ENCODE data around the gene YPEL1.
"Not testable (repeated sequence)": the region's sequence is repeated elsewhere in the genome, so short reads cannot be mapped to it uniquely, and the experiment has no call there.

Gene YPEL1

GRCh38 chr22:21755851-21756284 lies 20.3 kb upstream of the YPEL1 start:
- no peak for TF ChIP-seq CTCF (IDR thresholded peaks at IDR 0.05)

GRCh38 chr22:21754523-21754922 lies 18.9 kb upstream of the YPEL1 start:
- Histone ChIP-seq H3K9ac (no peak overlapping the region), H3K4me3 (ENCODE audit: low read depth, low read length) (no peak overlapping the region), H3K36me3 (ENCODE audit: control insufficient read depth, insufficient read depth, low read length) (no peaks in the 10 kb centered on the region), H3K4me2 (ENCODE audit: low read length) (no peak overlapping the region), H3K4me1 (no peaks in the 10 kb centered on the region), H3K27ac (no peak overlapping the region), H3K9me3 (ENCODE audit: control insufficient read depth, low read length) (no peaks in the 10 kb centered on the region), H3K79me2 (no peaks in the 10 kb centered on the region), H3K27me3 (ENCODE audit: control insufficient read depth, insufficient read depth, low read length) (no peaks in the 10 kb centered on the region), H2AFZ (no peak overlapping the region)
- TF ChIP-seq CTCF (IDR thresholded peaks at IDR 0.05) = no peak

More at GRCh38 chr22:21755851-21756284, 20.3 kb upstream of the YPEL1 start:
- no peak overlapping the region for H3K4me3 ChIP-seq (ENCODE audit: low read depth, low read length)
- no peaks in the 10 kb centered on the region for H3K9me3 ChIP-seq (ENCODE audit: control insufficient read depth, low read length)
- no peak overlapping the region for H3K27ac ChIP-seq
- H3K27me3 ChIP-seq (ENCODE audit: control insufficient read depth, insufficient read depth, low read length) = no peaks in the 10 kb centered on the region
- no peak overlapping the region for H3K9ac ChIP-seq
- no peaks in the 10 kb centered on the region for H3K4me1 ChIP-seq
- no peaks in the 10 kb centered on the region for H3K36me3 ChIP-seq (ENCODE audit: control insufficient read depth, insufficient read depth, low read length)
- H3K4me2 ChIP-seq (ENCODE audit: low read length) = no peak overlapping the region
- H3K79me2 ChIP-seq = no peaks in the 10 kb centered on the region
- no peak overlapping the region for H2AFZ ChIP-seq

GRCh38 chr22:21753374-21754111 lies 17.9 kb upstream of the YPEL1 start:
- Histone ChIP-seq H3K4me2 (ENCODE audit: low read length) (no peak overlapping the region), H3K4me3 (ENCODE audit: low read depth, low read length) (no peak overlapping the region), H3K9ac (no peak overlapping the region), H3K4me1 (no peaks in the 10 kb centered on the region), H3K9me3 (ENCODE audit: control insufficient read depth, low read length) (no peaks in the 10 kb centered on the region), H3K27me3 (ENCODE audit: control insufficient read depth, insufficient read depth, low read length) (no peaks in the 10 kb centered on the region), H2AFZ (no peak overlapping the region), H3K27ac (no peak overlapping the region), H3K79me2 (no peaks in the 10 kb centered on the region), H3K36me3 (ENCODE audit: control insufficient read depth, insufficient read depth, low read length) (no peaks in the 10 kb centered on the region)
- no peak for TF ChIP-seq CTCF (IDR thresholded peaks at IDR 0.05)

GRCh38 chr22:21752276-21752675 lies 16.7 kb upstream of the YPEL1 start:
- no peak overlapping the region for H3K9ac ChIP-seq
- no peaks in the 10 kb centered on the region for H3K27me3 ChIP-seq (ENCODE audit: control insufficient read depth, insufficient read depth, low read length)
- TF ChIP-seq CTCF (IDR thresholded peaks at IDR 0.05) = no peak
- no peak overlapping the region for H3K4me3 ChIP-seq (ENCODE audit: low read depth, low read length)
- H3K4me1 ChIP-seq = no peaks in the 10 kb centered on the region
- H3K36me3 ChIP-seq (ENCODE audit: control insufficient read depth, insufficient read depth, low read length) = no peaks in the 10 kb centered on the region
- no peak overlapping the region for H3K27ac ChIP-seq
- H3K9me3 ChIP-seq (ENCODE audit: control insufficient read depth, low read length) = no peaks in the 10 kb centered on the region
- no peak overlapping the region for H2AFZ ChIP-seq
- H3K79me2 ChIP-seq = no peaks in the 10 kb centered on the region
- H3K4me2 ChIP-seq (ENCODE audit: low read length) = no peak overlapping the region

GRCh38 chr22:21745948-21746347 lies 10.4 kb upstream of the YPEL1 start:
- no peak for TF ChIP-seq CTCF (IDR thresholded peaks at IDR 0.05)
- H3K4me1 ChIP-seq = no peaks in the 10 kb centered on the region
- H3K9ac ChIP-seq = no peak overlapping the region
- no peaks in the 10 kb centered on the region for H3K27me3 ChIP-seq (ENCODE audit: control insufficient read depth, insufficient read depth, low read length)
- no peaks in the 10 kb centered on the region for H3K9me3 ChIP-seq (ENCODE audit: control insufficient read depth, low read length)
- no peak overlapping the region for H2AFZ ChIP-seq
- no peak overlapping the region for H3K27ac ChIP-seq
- H3K36me3 ChIP-seq (ENCODE audit: control insufficient read depth, insufficient read depth, low read length) = no peaks in the 10 kb centered on the region
- H3K4me3 ChIP-seq (ENCODE audit: low read depth, low read length) = no peak overlapping the region
- no peaks in the 10 kb centered on the region for H3K79me2 ChIP-seq
- H3K4me2 ChIP-seq (ENCODE audit: low read length) = no peak overlapping the region

GRCh38 chr22:21744917-21745316 lies 9.3 kb upstream of the YPEL1 start:
- not testable (repeated sequence) for H3K36me3 ChIP-seq (ENCODE audit: control insufficient read depth, insufficient read depth, low read length); H3K4me2 ChIP-seq (ENCODE audit: low read length); H3K9me3 ChIP-seq (ENCODE audit: control insufficient read depth, low read length); H3K79me2 ChIP-seq; H2AFZ ChIP-seq; H3K27ac ChIP-seq; H3K4me3 ChIP-seq (ENCODE audit: low read depth, low read length); H3K27me3 ChIP-seq (ENCODE audit: control insufficient read depth, insufficient read depth, low read length); H3K4me1 ChIP-seq; H3K9ac ChIP-seq

Data from parathyroid adenoma (tissue), 2 donors.